HG03442 (cell line): ENCODE data around the gene SULT1A3.
"Not testable (repeated sequence)": the region's sequence is repeated elsewhere in the genome, so short reads cannot be mapped to it uniquely, and the experiment has no call there.

ENCODE experiments used
- ATAC-seq: cut with Tn5 transposase; IDR thresholded peaks from one replicate; pipeline ENCODE4 v1.9.1; 2021; ENCODE audit warnings: mild to moderate bottlenecking, moderate library complexity; ENCODE audit not compliant: unreplicated experiment

SULT1A3 gene

GRCh38 chr16:30186782-30187555 lies 12.1 kb upstream of the SULT1A3 start:
- ATAC-seq: no peak

GRCh38 chr16:30187556-30187865 lies 11.5 kb upstream of the SULT1A3 start:
- no peak for ATAC-seq

DNA sequence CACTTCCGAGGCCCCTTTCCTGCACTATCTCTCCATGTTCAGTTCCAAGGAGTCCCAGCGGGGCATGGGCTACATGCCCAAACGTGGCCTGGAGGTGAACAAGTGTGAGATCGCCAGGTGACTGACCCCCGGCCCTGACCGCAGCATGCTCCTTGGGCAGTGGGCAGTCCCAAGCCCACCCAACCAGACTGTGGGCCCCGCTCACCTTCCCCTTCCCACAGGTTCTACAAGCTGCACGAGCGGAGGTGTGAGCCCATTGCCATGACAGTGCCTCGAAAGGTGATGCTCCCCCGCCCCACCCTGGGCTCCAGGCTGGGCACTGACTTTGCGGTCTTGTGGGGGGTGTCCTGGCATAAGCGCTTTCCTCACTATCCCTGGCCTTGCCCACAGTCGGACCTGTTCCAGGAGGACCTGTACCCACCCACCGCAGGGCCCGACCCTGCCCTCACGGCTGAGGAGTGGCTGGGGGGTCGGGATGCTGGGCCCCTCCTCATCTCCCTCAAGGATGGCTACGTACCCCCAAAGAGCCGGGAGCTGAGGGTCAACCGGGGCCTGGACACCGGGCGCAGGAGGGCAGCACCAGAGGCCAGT lies 11.0 kb upstream of the SULT1A3 start:
- no peak for ATAC-seq

GRCh38 chr16:30191158-30191557 lies 7.9 kb upstream of the SULT1A3 start:
- ATAC-seq: not testable (repeated sequence)

GRCh38 chr16:30193098-30193497 lies 6.0 kb upstream of the SULT1A3 start:
- peak; percentile 4 for ATAC-seq

GRCh38 chr16:30193615-30194014 lies 5.4 kb upstream of the SULT1A3 start, which contains the start of the genes BOLA2B and SLX1A:
Gene BOLA2B (minus strand): TSS chr16:30193666. CDS start chr16:30193595, 71 bp downstream.
Gene SLX1A (plus strand): TSS chr16:30193875. CDS start chr16:30194085, 210 bp downstream.
- peak; percentile 84 for ATAC-seq

DNA sequence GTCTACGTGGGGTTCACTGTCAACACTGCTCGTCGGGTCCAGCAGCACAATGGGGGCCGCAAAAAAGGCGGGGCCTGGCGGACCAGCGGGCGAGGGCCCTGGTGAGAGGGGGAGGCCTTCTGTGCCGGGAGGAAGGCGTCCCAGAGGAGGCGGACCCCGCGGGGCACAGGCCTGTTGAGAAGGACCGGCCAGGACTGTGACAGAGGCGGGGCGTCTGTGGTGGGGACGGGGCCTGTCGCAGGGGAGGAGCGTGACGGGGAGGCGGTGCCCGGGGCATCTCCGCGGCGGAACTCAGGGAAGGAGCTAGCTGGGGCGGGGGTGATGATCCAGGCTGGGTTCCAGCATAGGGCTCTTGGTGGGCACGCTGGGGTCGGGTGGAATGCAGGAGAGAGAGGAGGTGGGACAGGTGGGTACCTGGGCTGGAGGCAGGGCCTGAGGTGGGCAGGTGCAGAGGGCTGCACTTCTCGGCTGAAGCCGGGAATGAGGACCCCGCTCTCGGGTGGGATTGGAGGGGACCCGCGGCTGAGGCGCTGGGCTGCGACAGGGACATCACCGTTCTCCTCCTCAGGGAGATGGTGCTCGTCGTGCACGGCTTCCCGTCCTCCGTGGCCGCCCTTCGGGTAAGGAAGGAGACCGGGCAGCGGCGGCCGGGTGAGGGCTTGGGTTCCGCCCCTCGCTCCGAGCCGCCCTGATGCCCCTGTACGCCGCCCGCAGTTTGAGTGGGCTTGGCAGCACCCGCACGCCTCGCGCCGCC lies 4.7 kb upstream of the SULT1A3 start:
- peak; percentile 50 for ATAC-seq

DNA sequence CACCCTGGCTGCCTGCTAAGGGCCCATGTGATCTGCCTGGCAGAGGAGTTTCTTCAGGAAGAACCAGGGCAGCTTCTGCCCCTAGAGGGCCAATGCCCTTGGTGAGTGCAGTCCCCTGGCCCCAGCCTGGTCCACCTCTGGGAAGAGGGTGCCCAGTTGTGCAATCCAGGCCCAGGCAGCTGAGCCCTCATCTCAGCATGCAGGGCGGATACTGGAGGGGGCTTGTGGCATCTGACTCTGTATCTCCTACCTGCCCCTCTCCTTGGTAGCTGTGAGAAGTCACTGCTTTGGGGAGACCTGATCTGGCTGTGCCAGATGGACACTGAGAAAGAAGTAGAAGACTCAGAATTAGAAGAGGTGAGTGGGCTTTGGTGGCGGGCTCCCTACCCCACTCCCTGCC lies 2.1 kb upstream of the SULT1A3 start:
- ATAC-seq: not testable (repeated sequence)

DNA sequence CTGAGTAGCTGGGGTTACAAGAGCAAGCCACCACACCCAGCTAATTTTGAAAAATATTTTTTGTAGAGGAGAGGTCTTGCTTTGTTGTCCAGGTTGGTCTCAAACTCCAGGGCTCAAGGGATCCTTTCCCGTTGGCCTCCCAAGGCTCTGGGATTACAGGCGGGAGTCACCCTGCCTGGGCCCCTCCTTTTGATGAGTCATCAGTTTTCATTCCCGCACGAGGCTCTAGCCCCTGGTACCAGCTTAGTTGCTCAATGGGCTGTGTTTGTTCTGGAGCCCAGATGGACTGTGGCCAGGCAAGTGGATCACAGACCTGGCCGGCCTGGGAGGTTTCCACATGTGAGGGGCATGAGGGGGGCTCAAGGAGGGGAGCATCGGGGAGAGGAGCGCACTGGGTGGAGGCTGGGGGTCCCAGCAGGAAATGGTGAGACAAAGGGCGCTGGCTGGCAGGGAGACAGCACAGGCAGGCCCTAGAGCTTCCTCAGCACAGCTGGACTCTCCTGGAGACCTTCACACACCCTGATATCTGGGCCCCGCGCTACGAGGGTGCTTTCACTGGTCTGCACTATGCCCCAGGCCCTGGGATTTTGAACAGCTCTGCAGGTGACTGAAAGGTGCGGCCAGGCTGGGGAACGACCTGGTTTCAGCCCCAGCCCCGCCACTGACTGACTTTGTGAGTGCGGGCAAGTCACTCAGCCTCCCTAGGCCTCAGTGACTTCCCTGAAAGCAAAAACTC lies 721 bp downstream of the SULT1A3 start:
- not testable (repeated sequence) for ATAC-seq

GRCh38 chr16:30205541-30206236 lies 6.6 kb downstream of the SULT1A3 start:
- not testable (repeated sequence) for ATAC-seq

DNA sequence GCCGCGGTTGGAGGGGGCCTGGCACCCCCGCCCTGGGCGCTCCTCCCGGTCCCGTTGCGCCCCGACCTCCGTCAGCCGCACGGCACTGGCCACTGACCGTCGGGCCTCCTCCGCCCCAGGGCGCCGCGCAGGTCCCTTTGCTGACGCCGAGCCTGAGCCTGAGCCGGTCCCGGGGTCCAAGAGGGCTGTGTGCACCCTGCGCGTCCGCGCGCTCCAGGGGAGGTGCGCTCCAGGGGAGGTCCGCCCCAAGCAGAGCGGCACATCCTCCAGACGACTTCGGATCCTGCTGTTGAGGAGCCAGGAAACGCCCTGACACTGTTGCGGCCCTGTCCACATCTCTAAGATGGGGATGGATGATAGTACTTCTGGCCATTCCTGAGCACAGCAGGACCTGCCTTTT lies 7.2 kb downstream of the SULT1A3 start:
- ATAC-seq: not testable (repeated sequence)

GRCh38 chr16:30207063-30207704 lies 8.1 kb downstream of the SULT1A3 start:
- not testable (repeated sequence) for ATAC-seq

GRCh38 chr16:30209032-30209431 lies 10.0 kb downstream of the SULT1A3 start:
- not testable (repeated sequence) for ATAC-seq

DNA sequence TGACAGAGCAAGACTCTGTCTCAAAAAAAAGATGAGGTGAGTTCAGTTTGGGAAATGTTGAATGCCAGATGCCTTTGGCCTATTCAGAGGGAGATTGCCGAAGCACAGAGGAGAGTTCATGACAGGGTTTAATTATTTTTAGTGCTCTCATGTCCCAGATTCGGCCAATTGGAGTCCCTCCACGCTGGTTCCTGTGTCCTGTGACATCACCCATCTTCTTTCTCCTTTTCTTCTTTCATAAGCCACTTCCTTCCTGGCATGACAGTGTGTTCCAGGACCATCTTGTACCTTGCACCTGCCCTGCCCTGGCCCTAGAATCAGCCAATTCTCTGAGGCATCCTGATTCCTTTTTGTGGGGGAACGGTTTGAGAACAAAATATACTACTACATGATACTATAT lies 12.4 kb downstream of the SULT1A3 start:
- not testable (repeated sequence) for ATAC-seq

GRCh38 chr16:30217082-30217481 lies 18.0 kb downstream of the SULT1A3 start:
- ATAC-seq: not testable (repeated sequence)

DNA sequence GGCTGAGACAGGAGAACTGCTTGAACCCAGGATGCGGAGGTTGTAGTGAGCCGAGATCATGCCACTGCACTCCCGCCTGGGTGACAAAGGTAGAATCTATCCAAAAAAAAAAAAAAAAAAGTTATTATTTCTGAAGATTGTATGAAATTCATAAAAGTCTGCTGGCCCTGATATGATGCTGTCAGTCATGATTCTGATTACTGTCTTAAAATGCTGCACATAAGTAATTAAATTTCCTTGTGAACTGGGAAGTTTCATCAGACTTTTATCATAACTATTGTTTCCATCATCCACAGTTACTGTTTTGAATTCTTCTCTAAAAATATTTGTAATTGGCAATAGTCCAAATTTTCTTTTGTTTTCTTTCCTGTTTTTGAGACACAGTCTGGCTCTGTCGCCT lies 49.3 kb downstream of the SULT1A3 start, which contains the start of gene NPIPB13:
TSS of gene NPIPB13 (minus strand) at position 101 of the 400 bp plus-strand sequence. CDS start 2,906 bp downstream, outside the sequence.
- ATAC-seq: not testable (repeated sequence)
